ENCODE results near the gene TSPAN18.

Gene TSPAN18

DNA sequence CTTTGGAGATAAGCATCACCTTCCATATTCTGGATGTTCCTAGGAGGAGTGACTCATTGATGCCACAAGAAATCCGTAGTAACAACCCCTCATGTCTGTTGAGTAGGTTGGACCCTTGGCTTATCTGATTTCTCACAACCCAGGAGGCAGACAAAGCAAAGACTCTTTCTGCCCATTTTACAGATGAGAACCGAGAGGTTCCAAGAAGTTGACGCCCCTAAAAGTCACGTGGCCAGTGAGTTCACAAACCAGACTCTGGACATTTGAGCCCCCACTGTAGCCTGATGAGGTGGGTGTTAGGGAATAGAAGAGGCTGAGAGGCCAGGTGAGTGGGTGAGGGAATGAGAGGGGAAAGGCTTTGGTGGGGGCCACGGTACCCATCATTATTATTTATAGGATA lies 70.3 kb downstream of the TSPAN18 start:
- no peak for DNase-seq (ENCODE audit: low read depth)

DNA sequence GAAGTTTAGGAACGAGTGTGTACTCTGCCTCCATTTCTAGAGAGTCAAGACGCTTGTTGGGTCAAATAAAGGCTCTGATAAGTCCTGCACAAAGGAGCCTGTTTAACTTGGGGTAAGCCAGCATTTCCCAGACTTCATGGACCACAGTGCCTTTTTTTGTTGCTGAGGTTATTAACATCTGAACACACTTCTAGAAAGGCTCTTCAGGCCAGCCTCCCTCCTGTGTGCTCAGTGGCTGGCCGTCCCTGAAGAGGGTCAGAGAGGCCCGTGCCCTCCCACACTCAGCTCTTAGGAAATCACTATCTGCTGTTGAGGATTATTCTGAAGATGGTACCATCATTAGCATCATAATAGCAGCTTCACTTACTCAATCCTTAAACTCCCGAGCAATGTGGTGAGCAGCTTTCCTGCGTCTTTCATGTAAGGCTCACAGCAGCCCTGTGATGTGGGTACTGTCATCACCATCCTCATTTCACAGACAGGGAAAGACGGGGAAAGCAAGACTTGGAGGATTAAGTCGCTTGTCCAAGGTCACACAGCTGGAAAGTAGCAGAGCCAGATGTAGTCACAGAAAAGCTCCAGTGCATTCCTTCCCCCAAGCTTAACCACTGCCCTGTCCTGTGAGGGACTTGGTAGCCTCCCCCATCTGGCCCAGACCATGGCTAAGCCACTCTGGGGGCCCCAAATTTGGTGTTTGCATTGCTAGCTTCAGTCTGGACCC lies 71.3 kb downstream of the TSPAN18 start:
- no peak for DNase-seq (ENCODE audit: low read depth)

DNA sequence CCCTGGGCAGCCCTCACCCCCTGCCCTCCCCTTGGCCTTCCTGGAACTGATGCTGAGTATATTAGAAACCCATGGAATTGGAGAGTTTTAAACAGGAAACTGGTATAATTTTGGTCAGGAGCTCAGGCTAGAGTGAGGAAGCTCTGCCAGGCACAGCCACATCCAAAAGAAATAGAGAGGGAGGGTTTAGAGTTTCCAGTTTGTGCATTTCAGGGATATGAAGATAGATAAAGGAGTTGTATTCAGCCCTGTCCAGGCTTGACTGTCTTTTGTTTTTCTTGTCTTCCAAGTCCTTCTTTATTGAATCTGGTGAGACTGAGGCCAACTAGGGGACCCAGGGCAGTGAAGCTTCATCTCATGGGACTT lies 71.8 kb downstream of the TSPAN18 start:
- DNase-seq (ENCODE audit: low read depth) = no peak

DNA sequence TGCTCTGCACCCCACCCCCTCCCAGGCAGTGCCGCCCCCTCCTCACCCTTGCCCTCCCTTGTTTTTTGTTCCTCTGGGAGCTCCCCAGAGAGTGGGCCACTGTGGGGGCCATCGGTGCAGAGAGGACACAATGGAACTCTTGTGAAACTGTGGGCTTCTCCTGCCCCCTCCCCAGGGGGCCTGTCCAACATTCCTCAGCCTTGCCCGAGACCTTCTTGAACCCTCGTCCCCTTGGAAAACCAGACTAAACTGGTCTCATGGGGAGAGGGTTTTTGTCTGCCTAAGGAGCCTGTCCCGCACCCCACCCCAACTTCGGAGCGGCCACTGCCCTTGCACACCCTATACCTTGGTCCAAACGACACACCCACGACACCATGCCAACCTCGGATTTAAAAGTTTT lies 72.2 kb downstream of the TSPAN18 start:
- no peak for DNase-seq (ENCODE audit: low read depth)

DNA sequence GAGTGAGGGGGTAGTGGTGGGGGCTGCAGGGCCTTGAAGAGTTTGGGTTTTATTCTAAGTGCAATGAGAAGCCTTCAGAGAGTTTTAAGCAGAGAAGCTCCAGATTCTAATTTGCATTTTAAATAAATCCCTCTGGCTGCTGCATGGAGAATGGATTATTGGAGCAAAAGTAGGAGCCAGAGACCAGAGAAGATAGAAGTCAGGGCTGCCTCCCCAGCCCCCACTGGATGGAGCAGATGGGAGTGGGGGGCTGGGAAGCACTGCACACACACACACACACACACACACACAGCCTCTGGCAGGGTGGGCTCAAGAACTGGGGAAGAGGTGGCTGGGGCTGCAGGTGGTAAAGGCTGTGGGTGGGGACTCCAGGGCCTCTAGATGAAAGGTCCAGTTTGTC lies 75.6 kb downstream of the TSPAN18 start:
- DNase-seq (ENCODE audit: low read depth) = no peak

DNA sequence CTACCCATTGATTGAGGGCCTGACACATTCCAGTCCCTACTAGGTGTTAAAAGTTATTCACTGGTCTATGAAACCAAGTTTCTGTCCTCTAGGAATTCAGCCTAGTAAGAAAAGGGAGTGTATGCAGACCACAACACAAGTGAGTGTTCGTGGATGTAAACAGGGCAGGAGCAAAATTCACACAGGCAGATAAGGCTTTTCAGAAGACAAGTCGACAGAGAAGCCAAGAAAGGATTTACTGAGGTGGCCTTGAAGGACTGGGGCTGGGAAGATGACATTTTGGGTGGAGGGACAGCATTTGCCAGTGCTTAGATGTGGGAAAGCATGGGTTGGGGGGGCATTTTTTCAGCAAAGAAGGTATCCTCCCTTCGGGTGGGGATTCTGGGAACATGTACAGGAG lies 76.2 kb downstream of the TSPAN18 start:
- no peak for DNase-seq (ENCODE audit: low read depth)

DNA sequence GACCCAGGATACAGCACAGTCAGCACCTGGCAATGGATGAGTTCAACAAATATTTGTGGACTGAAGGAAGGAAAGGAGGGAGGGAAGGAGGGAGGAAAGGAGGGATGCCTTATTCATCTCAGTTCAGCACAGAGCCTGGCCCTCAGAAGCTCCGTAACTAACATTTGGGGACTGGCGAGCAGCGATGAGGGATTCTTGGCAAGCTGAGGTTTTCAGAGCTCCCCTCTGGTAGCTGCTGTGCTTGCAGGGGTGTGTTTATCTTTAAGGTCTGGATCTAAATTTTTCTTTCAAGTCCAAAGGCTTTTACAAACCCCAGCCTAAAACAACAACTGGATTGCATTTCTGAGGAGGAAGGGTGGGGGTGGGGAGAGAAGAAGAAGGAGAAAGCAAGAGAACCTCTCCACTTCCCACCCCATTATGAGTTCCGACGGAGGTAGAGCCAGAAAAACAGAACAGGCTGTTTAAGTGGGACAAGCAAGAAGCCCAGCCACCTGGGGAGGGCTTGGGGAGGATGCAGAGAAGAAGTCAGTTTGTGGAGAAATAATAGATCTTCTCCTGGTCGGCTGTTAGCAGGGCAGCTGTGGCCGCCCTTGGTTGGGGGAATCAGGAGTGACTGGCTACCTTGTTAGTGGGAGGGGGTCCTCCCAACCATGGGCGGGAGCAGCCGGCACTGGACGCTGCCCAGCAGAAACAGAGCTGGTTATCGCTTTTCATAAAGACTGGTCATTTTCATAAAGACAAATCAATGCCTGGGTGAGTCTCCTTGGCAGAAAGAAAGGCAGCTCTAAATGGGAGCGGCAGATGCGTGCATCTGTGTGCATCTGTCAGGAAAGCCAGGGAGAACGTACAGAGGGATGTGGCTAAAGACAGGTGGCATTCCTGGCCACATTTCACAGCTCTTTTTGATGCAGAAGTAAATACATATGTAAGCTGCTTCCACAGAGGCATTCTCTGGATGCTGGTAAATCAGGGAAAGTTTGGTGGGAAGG lies 78.0 kb downstream of the TSPAN18 start:
- no peak for DNase-seq (ENCODE audit: low read depth)

DNA sequence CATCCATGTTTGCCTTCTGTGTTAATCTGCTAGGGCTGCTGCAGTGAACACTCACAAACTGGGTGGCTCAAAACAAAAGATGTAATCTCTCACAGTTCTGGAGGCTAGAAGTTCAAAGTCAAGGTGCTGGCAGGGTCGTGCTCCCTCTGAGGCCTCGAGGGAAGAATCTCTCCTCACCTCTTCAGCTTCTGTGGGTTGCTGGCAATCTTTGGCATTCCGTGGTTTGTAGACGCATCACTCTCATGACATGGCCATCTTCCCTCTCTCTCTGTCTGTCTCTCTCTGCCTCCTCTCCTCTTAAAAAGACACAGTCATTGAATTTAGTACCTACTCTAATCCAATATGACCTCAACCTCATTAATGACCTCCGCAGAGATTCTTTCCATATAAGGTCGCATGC lies 78.8 kb downstream of the TSPAN18 start:
- DNase-seq (ENCODE audit: low read depth) = peak; percentile 24

DNA sequence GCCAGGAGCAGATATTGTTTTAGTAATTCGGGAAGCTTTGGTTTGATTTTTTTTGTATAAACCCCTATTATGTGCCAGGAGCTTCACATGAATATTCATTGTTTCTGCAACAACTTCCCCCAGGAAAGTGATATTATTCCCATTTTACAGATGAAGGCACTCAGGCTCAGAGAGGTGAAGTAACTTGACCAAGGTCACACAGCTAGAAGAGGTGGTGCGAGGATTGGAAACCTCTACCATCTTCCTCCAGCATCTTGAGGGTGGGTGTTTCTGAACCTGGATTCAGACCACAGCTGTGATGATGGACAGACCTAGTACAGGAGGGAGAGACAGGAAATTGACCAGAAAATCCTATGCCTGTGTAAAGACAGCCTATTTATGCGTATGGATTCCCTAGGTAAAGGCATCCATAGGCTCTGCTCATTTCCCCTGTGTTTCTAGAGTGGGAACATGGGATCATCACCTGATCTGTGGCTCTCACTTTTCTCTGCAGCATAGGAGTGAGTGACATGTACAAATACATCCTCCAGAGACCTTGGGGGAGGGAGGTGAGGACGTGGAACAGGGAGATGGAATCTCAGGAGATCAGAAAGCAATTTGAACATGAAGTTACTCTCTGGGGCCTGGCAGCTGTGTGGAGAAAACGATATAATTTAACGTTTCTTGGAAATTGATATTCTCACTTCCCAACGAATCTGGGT lies 81.4 kb downstream of the TSPAN18 start:
- DNase-seq (ENCODE audit: low read depth) = no peak

DNA sequence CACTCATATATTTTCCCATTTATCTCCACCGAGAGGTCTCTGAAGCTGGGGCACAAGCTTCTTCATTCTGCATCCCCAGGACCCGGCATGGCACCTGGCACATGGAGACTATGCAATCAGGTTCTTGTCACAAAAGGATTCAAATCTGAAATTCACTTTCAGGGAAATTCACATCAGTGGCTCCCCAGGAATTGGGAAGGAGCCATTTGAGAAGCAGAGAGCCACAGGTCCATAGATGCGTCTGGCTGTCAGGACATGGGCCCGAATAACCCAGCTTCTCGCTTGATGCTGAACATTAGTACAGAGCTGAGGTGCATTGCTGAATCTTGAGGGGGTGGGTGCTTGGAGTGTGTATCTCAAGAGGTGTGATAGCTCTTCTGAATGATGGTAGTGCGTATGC lies 82.5 kb downstream of the TSPAN18 start:
- no peak for DNase-seq (ENCODE audit: low read depth)

DNA sequence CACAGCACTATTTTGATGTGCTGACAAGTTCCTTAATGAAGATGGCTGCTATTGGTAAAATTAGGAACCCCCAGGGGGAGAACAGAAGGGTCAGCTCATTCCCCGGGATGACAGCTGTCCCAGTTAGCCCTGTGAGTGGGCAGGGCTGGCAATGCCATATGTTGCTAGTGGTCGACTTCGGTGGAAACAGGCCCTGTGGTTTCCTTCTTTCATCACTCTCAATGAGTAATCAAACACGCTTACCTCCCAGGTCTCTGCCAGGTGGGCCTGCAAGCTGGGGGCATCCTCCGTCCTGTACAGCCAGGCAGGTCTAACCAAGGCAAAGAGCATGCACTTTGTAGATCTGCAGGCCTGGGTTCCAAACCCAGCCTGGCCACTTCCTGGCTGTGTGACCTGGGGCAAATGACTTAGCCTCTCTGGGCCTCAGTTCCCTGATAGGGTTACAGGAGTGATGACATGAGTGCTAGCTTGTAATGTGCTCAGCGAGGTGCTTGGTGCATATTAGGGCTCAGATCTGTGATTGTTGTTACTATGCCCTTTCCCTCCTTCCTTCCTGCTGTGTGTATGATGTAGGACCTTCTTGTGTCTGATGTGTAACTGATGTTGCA lies 85.2 kb downstream of the TSPAN18 start:
- DNase-seq (ENCODE audit: low read depth) = no peak

DNA sequence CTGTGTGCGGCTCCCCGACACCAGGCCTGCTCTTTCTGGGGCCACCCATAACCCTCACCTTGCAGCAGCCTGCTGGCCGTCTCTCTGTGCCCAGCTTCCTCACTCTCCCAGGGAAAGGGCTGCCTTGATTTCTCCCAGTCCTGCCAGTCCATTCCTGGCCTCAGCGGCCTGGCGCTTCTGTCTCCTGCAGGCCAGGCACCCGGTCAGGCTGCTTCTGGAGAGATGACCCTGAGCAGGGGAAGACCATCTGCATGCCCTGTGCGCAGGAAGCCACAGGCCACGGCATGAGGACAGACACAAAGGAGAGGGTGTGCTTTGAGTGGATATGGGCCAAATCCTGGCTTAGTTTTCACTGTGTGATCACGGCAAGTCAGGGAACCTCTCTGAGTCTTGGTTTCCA lies 86.2 kb downstream of the TSPAN18 start:
- no peak for DNase-seq (ENCODE audit: low read depth)

DNA sequence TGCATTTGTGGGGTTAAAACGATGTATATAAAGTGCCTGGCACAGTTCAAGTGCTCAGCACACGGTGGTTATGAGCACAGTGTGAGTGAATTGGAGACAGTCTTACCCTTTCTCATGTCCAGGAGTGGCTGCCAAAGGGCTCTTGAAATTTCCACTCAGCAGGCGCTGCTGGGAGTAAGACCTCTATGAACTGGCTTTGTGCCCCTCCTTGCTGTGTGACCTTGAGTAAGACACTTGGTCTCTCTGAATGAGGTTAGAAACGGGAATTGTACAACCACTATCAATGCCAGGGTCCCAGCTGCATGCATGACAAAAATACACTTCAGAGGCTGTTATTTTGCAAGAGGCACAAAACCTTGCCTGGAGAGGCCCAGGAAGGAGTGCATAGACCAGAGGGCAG lies 86.6 kb downstream of the TSPAN18 start:
- no peak for DNase-seq (ENCODE audit: low read depth)

DNA sequence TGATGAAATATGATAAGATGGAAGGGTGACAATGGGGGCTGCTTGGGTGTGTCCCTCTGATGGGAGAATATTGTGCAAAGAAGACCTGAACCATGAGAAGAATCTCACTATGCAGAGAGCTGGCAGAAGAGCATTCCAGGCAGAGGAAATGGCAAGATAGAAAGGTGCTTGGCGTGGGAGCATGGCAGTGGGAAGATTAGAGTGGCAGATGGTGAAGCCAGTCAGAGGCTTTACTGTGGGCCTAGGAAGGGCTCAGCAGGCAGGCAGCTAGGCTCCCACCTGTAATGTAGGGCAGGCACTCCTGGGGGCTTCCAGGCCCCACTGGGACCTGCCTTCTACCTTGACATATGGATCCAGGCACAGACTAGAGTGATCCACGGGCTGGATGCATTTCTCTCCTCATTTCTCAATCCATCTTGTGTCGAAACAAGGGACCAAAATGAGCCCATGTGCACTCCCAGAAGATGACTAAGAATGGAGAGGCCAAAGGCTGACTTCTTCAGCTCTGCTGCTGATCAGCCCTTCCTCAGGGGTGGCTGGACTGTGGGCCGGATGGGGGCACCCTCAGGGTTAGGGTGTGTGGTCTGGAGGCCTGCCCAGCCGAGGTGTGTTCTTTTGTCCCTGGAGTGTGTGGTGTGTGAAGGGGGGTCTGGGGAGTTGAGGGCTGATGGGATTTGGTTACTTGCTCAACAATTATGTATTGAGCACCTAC lies 88.3 kb downstream of the TSPAN18 start:
- peak; percentile 57 for DNase-seq (ENCODE audit: low read depth)

DNA sequence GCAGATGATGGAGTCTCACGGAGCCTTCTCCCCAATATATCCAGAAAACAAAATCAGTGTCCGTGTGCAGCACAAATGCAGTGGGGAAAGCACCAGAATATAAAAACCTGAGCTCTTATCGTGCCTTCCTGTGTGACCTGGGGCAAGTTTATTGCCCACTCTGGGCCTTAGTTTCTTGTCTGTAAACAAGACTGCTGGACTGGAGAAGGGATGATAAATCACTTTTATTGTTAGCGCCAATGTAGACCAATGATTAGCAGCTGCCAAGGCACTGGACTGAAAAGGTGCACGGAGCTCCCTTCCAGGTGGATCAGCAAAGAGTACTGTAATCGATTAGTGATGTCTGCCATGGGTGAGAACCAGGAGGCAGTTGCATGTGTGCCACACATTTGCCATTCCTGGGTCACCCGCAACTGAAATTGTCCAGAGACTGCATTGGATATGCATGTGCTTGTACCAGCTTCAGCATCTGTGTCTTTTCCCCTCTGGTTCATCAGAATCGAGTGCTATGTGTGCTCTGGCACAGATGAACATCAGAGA lies 89.2 kb downstream of the TSPAN18 start:
- DNase-seq (ENCODE audit: low read depth) = no peak

DNA sequence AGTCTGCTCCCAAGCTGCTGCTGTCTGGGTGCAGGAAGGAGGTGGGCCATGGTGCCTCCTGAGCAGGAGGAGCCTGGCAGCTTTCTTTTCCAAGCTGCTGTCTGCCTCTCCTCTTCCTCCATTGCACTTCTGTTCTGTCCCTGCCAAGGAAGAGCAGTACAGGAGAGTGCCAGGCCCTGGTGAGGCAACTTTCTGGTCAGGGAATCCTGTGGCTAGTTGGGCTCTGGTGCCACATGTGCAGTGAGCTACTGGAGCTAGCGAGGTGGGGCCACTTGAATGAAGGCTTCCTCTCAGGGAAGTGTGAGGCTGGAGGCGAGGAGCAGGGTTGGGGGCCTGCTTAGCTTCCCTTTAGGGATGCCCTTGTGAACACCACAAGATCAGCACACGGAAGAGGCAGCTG lies 90.0 kb downstream of the TSPAN18 start:
- no peak for DNase-seq (ENCODE audit: low read depth)

DNA sequence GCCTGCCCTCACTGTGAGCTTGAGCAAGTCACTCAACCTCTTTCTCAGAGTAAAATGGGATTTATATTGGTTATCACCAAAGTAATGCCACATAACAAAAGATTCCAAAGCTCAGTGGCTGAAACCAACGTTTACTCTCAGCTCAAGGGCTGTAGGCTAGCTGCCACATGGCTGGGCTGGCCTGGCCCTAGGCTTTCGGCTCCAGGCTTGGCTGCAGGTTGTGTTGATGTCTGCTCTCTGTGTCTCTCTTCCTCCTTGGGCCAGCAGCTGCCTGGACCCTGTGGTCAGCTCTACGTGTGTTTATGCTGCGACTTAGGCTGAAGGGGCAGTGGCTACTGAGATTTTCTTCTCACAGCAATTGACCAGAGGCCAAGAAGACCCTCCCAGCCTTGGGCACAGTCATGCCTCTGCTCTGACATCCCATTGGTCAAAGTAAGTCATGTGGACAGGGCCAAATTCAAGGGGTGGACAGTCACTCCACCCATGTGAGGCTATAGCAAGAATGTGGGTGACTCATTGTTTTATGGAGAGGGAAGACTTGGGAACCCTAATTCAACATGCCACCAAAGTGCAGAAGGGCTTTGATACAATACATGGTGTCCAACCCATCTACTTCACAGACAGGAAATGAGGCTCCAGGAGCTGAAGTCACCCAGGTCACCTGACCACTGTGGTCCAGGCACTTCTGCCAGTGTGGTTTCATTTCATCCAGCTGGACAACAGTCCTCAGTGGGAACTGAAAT lies 90.6 kb downstream of the TSPAN18 start:
- peak; percentile 38 for DNase-seq (ENCODE audit: low read depth)

DNA sequence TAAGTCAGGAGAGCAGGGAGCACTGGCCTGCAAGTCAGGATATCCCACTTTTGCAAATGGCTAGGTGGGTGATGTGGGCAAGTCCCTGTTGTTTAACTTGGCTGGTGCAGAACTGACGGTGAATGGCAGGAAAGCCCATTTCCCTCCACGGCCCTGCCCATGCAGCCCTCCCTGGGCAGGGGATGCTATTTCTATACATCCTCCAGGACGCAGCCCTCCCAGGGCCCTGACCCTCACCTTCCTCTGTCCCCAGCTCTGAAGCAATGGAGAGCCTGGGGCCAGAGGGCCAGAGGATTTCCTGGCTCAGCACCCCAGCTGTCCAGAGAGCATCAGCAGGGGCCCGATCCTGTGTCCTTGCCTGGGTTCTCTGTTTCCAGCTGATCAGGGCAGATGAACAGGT lies 91.3 kb downstream of the TSPAN18 start:
- DNase-seq (ENCODE audit: low read depth) = no peak

DNA sequence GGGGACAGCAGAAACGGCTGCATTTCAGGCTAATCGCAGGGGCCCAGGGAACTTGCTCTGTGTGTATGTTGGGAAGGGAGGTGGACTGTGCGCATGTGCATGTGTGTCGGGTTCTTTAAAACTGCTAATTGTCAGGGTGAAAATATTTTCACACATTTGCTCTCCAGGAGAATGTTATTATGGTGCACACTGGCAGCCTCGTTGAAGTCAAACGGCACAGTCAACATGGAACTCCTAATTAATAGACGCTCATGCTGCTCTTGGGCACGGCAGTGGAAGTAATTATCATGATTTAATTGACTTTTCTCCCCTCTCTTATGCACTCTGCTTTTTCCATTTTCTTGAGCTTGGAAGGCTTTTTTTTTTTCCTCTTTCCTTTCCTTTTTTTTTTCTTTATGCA lies 92.6 kb downstream of the TSPAN18 start:
- no peak for DNase-seq (ENCODE audit: low read depth)

DNA sequence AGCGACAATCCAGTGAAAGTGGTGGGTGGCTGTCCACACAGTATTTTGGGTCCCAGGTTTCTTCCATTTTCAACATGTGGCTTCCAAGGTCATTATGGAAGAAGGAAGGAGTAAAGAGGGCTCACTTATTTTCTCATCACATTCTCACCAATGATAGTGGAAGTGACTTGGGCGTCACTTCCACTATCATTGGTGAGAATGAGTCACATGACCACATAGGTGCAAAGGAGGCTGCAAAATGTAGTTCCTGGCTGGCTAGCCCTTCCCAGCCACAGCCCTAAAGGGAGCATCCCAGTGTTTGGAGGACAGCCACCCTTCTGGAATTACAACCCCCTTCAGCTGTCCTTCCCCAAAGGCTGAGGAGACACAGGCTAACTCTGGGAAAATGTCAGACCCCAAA lies 95.6 kb downstream of the TSPAN18 start:
- DNase-seq (ENCODE audit: low read depth) = no peak

DNA sequence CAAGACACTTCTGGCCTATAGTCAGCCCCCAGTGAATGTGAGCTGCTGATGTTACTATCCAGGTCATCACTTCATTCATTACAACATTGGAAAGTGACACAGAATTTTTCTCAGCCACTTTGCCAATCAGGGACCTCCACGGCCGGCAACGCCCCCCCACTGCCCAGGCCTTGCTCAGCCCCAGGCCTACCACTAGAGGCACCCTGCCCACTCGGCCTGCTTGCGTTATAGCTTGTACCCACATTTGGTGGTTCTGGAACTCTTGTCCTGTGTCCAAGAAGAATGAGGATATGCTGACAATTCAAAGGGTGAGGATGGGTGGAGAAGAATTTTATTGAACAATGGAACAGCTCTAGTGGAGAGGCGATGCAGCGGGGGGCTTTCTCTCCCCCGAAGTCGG lies 96.2 kb downstream of the TSPAN18 start:
- no peak for DNase-seq (ENCODE audit: low read depth)
